ENCODE data around the gene MXRA8. TPM values are rescaled to one million over a fixed set of nuclear protein-coding genes. Genes with fewer than 3 reads are reported as not detected.

The MXRA8 gene
- total RNA-seq, 4 donors from 2014 or later, result 57.1 to 143 (median 106) TPM

DNA sequence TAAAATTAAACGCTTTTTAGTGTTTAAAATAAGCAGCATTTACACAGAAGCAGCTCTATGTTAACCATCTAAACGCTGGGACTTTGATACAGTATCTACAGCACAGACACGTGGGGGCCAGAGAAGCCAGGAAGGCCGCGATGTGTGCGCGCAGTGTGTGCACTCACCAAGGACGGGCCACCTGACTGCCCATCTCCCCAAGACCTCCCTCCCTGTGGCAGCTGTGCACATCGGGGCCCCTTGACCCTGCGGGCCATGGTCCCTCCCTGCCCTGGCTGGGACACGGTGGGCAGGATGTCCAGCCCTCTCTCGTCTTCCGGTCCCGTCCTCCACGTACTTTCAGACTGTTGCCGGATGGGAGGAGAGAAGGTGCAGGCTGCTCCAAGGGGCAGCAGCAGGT, 23.1 kb downstream of the MXRA8 start:
- no peak for DNase-seq
- H3K4me1 ChIP-seq, result peaks cover 0 to 8% of the 10 kb centered on the region in 2 donors
- no peaks in the 10 kb centered on the region for H3K9me3 ChIP-seq
- H3K36me3 ChIP-seq, result peaks cover 10 to 35% of the 10 kb centered on the region in 2 donors
- no peak overlapping the region for H3K27ac ChIP-seq
- intact Hi-C loops (cut with DNase I), result no loop called here
- 79 to 86% methylated on average over 16 of the region's 16 CpGs for WGBS, 2 donors
- no peak overlapping the region for H3K4me3 ChIP-seq (replicated peaks in 1 of 3)
- no peak for TF ChIP-seq POLR2A (IDR thresholded peaks at IDR 0.05)
- TF ChIP-seq, protein P1, sequence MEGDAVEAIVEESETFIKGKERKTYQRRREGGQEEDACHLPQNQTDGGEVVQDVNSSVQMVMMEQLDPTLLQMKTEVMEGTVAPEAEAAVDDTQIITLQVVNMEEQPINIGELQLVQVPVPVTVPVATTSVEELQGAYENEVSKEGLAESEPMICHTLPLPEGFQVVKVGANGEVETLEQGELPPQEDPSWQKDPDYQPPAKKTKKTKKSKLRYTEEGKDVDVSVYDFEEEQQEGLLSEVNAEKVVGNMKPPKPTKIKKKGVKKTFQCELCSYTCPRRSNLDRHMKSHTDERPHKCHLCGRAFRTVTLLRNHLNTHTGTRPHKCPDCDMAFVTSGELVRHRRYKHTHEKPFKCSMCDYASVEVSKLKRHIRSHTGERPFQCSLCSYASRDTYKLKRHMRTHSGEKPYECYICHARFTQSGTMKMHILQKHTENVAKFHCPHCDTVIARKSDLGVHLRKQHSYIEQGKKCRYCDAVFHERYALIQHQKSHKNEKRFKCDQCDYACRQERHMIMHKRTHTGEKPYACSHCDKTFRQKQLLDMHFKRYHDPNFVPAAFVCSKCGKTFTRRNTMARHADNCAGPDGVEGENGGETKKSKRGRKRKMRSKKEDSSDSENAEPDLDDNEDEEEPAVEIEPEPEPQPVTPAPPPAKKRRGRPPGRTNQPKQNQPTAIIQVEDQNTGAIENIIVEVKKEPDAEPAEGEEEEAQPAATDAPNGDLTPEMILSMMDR (IDR thresholded peaks at IDR 0.05), result no peak
- no peaks in the 10 kb centered on the region for H3K27me3 ChIP-seq

DNA sequence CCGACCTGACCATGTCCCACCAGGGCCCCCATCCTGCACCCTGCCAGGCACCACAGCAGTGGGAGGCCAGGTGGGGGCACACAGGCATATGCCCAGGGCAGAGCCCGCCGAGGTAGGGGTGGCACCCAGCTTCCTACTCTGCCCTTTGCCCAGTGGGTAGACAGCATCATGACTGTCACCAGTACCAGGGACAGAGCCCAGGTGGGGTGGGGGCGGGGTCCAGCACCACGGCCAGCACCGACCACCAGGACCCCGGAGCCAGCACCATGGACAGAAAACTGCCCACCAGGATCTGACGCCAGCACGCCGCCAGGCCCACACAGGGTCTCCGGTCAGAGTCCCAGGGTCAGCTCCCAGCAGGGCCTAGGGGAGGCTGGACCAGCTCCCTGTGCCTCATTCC, 23.5 kb downstream of the MXRA8 start:
- Histone ChIP-seq H3K36me3 (peaks cover 10 to 30% of the 10 kb centered on the region in 2 donors), H3K4me1 (peaks cover 0 to 8% of the 10 kb centered on the region in 2 donors), H3K27me3 (no peaks in the 10 kb centered on the region), H3K27ac (no peak overlapping the region), H3K9me3 (no peaks in the 10 kb centered on the region), H3K4me3 (replicated peaks in 1 of 3) (no peak overlapping the region)
- DNase-seq, result no peak
- WGBS, 2 donors, result 73 to 81% methylated on average over 7 to 8 of the region's 11 CpGs
- TF ChIP-seq, protein P1 (IDR thresholded peaks at IDR 0.05), result no peak
- no peak for TF ChIP-seq POLR2A (IDR thresholded peaks at IDR 0.05)
- intact Hi-C loops (cut with DNase I), result no loop called here

DNA sequence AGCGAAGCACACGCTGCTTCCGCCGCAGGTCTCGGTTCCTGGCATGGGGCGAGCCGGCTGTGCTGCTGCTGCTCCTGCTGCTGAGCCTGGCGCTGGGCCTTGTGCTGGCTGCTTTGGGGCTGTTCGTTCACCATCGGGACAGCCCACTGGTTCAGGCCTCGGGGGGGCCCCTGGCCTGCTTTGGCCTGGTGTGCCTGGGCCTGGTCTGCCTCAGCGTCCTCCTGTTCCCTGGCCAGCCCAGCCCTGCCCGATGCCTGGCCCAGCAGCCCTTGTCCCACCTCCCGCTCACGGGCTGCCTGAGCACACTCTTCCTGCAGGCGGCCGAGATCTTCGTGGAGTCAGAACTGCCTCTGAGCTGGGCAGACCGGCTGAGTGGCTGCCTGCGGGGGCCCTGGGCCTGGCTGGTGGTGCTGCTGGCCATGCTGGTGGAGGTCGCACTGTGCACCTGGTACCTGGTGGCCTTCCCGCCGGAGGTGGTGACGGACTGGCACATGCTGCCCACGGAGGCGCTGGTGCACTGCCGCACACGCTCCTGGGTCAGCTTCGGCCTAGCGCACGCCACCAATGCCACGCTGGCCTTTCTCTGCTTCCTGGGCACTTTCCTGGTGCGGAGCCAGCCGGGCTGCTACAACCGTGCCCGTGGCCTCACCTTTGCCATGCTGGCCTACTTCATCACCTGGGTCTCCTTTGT, 24.7 kb downstream of the MXRA8 start:
- peaks cover 10 to 19% of the 10 kb centered on the region in 2 donors for H3K36me3 ChIP-seq
- no peaks in the 10 kb centered on the region for H3K27me3 ChIP-seq
- DNase-seq, result no peak
- intact Hi-C loops (cut with DNase I), result no loop called here
- TF ChIP-seq POLR2A (IDR thresholded peaks at IDR 0.05), result no peak
- TF ChIP-seq, protein P1 (IDR thresholded peaks at IDR 0.05), result no peak
- H3K4me1 ChIP-seq, result peaks cover 0 to 8% of the 10 kb centered on the region in 2 donors
- no peak overlapping the region for H3K27ac ChIP-seq
- no peak overlapping the region for H3K4me3 ChIP-seq (replicated peaks in 1 of 3)
- H3K9me3 ChIP-seq, result no peaks in the 10 kb centered on the region
- 93 to 96% methylated on average over 14 of the region's 36 CpGs for WGBS, 2 donors

DNA sequence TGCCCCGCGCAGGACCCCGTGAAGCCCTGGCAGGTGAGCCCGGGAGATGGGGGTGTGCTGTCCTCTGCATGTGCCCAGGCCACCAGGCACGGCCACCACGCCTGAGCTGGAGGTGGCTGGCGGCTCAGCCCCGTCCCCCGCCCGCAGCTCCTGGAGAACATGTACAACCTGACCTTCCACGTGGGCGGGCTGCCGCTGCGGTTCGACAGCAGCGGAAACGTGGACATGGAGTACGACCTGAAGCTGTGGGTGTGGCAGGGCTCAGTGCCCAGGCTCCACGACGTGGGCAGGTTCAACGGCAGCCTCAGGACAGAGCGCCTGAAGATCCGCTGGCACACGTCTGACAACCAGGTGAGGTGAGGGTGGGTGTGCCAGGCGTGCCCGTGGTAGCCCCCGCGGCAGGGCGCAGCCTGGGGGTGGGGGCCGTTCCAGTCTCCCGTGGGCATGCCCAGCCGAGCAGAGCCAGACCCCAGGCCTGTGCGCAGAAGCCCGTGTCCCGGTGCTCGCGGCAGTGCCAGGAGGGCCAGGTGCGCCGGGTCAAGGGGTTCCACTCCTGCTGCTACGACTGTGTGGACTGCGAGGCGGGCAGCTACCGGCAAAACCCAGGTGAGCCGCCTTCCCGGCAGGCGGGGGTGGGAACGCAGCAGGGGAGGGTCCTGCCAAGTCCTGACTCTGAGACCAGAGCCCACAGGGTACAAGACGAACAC, 25.4 kb downstream of the MXRA8 start:
- peaks cover 5 to 15% of the 10 kb centered on the region in 2 donors for H3K36me3 ChIP-seq
- no peaks in the 10 kb centered on the region for H3K27me3 ChIP-seq
- DNase-seq, result no peak
- H3K4me3 ChIP-seq (replicated peaks in 1 of 3), result no peak overlapping the region
- 78 to 88% methylated on average over 1 to 24 of the region's 48 CpGs for WGBS, 2 donors
- intact Hi-C loops (cut with DNase I), result no loop called here
- peaks cover 0 to 8% of the 10 kb centered on the region in 2 donors for H3K4me1 ChIP-seq
- no peaks in the 10 kb centered on the region for H3K9me3 ChIP-seq
- no peak for TF ChIP-seq POLR2A (IDR thresholded peaks at IDR 0.05)
- TF ChIP-seq, protein P1 (IDR thresholded peaks at IDR 0.05), result no peak
- no peak overlapping the region for H3K27ac ChIP-seq

Measured in thyroid gland (tissue), 4 donors.